H1 (cell line): ENCODE data around the gene DDX31. TPM values are rescaled to one million over a fixed set of nuclear protein-coding genes. Genes with fewer than 3 reads are reported as not detected.

Experiments used
- BACH1 ChIP-seq: IDR thresholded peaks from 2 replicates; pipeline ENCODE4 v1.6.1; 2012; ENCODE audit warnings: low read length, improper control_type of control experiment
- CHD7 ChIP-seq: fragments of 300-600 bp; sonication (generic); IDR thresholded peaks from 2 replicates; pipeline ENCODE4 v1.7.1; 2012; ENCODE audit warnings: low read length, moderate library complexity, mild to moderate bottlenecking, inconsistent platforms; ENCODE audit not compliant: insufficient replicate concordance
- RAD21 ChIP-seq, 2 experiments: IDR thresholded peaks in 1 of 2; conservative IDR thresholded peaks in 1 of 2; 2 replicates each; pipeline ENCODE4 v1.6.1; 2011; ENCODE audit warnings: low read depth in 2 of 2, low read length in 2 of 2, improper control_type of control experiment in 1 of 2, inconsistent platforms in 1 of 2, mild to moderate bottlenecking in 1 of 2, moderate library complexity in 1 of 2
- SP2 ChIP-seq: IDR thresholded peaks from 2 replicates; pipeline ENCODE4 v1.6.1; 2012; ENCODE audit warnings: mild to moderate bottlenecking, low read length, inconsistent platforms
- TCF12 ChIP-seq: IDR thresholded peaks from 2 replicates; pipeline ENCODE4 v1.6.1; 2011; ENCODE audit warnings: low read depth, mild to moderate bottlenecking, low read length
- polyA plus RNA-seq, 7 experiments: library from polyadenylated mRNA; depleted of rRNA in 3 of 7; stranded (reverse) in 5 of 7; unstranded in 2 of 7; fragments of >200 nt in 5 of 7; fragments of 200-250 nt in 2 of 7; gene quantifications; 1 replicate in 5 of 7; 2 replicates in 1 of 7; 4 replicates in 1 of 7; pipeline versions ENCODE4 v1.2.1 to v1.2.3, GENCODE V29; 2011 to 2013; ENCODE audit warnings: missing spikeins in 2 of 7, mixed read lengths in 2 of 7
- total RNA-seq: library from RNA; stranded (reverse); fragmentation: NEBNext Ultra II Directional; extraction: Animal tissue kit (Norgen Biotek cat#: 25700); gene quantifications from 2 replicates; pipeline ENCODE4 v1.2.1, GENCODE V29; 2021
- TF ChIP-seq, protein P1 (sequence below), 3 experiments: IDR thresholded peaks; 1 replicate in 2 of 3; 2 replicates in 1 of 3; pipeline versions ENCODE4 v1.5.1 to v1.6.1; 2011; ENCODE audit warnings: low read length in 3 of 3, mild to moderate bottlenecking in 3 of 3, inconsistent platforms in 2 of 3, low read depth in 1 of 3, moderate library complexity in 1 of 3; ENCODE audit not compliant: insufficient read depth in 1 of 3; ENCODE audit errors: control extremely low read depth in 1 of 3

The DDX31 gene
- total and polyA plus RNA-seq, 2 of the 8 experiments (the other 6 are each of a cell fraction or from before 2014, with no cell fraction given), result 9.5 to 23.7 TPM

GRCh38 chr9:132554755-132555154 lies 115.0 kb downstream of the DDX31 start (continued):
- TF ChIP-seq CHD7 (no peak), SP2 (no peak), TCF12 (no peak), RAD21 (IDR thresholded peaks at IDR 0.05 in 1 of 2, conservative IDR thresholded peaks at IDR 0.05 in 1 of 2; ENCODE audit: low read depth in 2 of 2, low read length in 2 of 2) (no peak), BACH1 (no peak)
- TF ChIP-seq, protein P1, sequence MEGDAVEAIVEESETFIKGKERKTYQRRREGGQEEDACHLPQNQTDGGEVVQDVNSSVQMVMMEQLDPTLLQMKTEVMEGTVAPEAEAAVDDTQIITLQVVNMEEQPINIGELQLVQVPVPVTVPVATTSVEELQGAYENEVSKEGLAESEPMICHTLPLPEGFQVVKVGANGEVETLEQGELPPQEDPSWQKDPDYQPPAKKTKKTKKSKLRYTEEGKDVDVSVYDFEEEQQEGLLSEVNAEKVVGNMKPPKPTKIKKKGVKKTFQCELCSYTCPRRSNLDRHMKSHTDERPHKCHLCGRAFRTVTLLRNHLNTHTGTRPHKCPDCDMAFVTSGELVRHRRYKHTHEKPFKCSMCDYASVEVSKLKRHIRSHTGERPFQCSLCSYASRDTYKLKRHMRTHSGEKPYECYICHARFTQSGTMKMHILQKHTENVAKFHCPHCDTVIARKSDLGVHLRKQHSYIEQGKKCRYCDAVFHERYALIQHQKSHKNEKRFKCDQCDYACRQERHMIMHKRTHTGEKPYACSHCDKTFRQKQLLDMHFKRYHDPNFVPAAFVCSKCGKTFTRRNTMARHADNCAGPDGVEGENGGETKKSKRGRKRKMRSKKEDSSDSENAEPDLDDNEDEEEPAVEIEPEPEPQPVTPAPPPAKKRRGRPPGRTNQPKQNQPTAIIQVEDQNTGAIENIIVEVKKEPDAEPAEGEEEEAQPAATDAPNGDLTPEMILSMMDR (IDR thresholded peaks at IDR 0.05; ENCODE audit: control extremely low read depth in 1 of 3, insufficient read depth in 1 of 3, low read depth in 1 of 3, low read length in 3 of 3), result no peak
- TF ChIP-seq, all 59 proteins: peak for 0
